HG03457 (cell line): ENCODE data around the gene GIPR.
"Not testable (repeated sequence)": the region's sequence is repeated elsewhere in the genome, so short reads cannot be mapped to it uniquely, and the experiment has no call there.

ENCODE experiments used
- ATAC-seq: cut with Tn5 transposase; IDR thresholded peaks from one replicate; pipeline ENCODE4 v1.9.1; 2021; ENCODE audit warnings: moderate number of reproducible peaks; ENCODE audit not compliant: unreplicated experiment

Gene GIPR, protein sequence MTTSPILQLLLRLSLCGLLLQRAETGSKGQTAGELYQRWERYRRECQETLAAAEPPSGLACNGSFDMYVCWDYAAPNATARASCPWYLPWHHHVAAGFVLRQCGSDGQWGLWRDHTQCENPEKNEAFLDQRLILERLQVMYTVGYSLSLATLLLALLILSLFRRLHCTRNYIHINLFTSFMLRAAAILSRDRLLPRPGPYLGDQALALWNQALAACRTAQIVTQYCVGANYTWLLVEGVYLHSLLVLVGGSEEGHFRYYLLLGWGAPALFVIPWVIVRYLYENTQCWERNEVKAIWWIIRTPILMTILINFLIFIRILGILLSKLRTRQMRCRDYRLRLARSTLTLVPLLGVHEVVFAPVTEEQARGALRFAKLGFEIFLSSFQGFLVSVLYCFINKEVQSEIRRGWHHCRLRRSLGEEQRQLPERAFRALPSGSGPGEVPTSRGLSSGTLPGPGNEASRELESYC

DNA sequence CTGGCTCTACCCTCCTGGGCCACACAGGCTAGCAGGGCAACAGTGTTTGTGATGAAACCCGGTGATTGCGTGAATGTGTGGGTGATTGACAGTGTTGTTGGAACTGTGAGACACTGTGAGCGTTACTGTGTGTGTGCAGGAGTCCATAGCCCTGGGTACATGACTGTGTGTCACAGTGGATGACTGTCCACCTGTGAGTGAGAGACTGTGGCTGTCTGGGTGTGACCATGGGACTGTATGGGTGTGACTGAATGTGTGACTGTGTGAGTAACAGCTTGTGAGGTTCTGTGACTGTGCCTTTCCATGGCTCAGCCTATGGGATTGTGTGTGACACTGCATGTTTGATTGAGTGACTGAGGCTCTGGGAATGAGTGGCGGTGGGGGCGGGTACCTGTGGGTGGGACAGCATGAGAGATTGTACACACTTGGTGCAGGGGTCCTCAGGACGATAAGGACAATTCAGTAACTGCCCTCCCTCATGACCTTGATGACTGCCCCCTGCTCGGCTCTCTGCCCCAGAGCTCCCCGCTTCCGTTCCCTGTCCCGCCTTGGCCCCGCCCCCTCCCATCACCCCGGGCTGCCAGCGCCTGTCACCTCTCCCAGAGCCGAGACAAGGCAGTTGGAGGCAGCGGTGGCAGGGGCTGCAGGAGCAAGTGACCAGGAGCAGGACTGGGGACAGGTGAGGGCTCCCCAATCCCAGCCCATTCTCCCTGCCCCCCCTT, at the start of gene GIPR:
Gene GIPR, plus strand, starts transcription at position 602 of the 722 bp plus-strand sequence. CDS start 1,300 bp downstream, outside the sequence.
- ATAC-seq = no peak

GRCh38 chr19:45621389-45621788, 46.6 kb upstream of the GIPR start:
- ATAC-seq = no peak

- no peak for ATAC-seq
These were observed 46.0 kb upstream of the GIPR start for GRCh38 chr19:45621976-45622503.

DNA sequence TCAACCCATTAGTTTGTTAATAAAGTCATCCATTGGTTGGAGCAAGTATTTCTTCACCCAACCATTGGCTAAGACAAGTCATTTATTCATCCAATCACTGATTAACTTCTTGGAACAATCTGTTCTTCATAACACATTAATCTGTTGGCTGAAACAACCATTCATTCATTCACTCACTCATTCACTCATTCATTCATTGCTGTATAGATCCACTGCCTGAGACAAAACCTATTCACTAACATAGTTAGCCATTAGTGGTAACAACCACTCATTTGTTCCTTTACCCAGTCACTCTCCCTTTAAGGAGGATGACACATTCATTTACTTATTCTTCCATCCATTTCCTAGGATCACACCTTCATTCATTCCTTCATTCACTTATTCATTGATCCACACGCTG, 44.0 kb upstream of the GIPR start:
- ATAC-seq = no peak

GRCh38 chr19:45628219-45628618, 39.8 kb upstream of the GIPR start:
- ATAC-seq = not testable (repeated sequence)

DNA sequence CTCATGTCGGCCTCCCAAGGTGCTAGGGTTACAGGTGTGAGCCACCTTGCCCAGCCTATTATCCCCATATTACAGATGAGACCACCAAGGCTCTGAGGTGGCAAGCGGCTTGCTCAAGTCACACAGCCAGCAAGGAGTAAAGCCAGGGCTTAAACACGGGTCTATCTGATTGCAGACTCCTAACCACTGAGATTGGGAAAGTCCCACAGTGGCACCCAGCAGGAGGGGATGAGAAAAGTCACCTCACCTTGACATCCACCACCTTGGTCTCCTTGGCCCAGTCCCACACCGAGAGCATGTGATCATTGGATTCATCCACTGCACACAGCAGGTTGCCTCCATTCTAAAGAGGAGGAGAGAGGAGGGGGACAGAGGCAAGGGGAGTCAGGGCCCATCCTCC, 38.3 kb upstream of the GIPR start:
- no peak for ATAC-seq

DNA sequence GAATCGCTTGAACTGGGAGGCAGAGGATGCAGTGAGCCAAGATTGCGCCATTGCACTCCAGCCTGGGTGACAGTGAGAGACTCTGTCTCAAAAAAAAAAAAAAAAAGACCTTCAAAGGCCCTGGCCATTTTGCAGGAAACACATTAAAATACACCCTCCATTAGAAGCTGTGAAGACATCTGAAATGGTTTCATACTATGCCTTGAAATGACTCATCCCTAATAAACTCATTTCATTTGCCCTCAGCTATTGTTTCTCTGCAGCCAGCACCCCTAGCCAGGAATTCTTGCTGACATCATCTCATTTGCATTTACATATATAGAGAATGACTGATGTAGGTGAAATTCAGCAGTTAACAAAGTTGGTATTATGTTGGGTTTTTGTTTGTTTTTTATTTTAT, 37.6 kb upstream of the GIPR start:
- no peak for ATAC-seq

DNA sequence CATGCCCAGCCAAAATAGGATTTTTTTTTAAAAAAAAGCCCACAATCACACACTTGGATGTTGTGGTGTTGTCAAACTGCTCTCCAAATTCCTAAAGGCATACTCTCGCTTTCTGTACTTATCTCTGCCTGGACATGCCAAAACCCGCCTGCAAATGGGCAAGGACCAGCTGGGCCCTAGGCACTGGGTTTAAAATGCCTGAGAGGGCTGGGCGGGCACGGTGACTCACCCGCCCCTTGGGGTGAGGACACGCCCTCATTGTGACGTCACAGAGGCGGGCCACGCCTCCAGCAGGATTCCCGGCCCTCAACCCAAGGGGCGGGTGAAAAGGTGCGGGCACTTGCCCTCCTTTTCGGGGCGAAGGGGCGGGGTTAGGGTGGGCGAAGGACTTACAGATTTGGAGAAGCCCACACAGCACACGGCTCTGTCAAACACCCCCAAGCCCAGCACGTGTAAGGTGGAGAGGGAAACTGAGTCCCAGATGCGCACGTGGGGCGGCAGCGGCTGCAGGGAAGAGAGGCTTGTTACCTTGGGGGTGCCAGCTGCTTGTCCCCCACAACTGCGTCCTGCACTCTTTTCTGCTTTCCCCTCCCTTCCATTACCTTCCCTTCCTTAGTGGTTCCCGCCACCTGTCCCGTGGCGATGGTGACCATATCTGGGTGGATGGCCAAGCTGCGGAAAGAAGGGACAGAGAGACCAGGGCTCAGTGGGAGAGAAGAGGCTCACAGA, 35.4 kb upstream of the GIPR start:
- no peak for ATAC-seq

DNA sequence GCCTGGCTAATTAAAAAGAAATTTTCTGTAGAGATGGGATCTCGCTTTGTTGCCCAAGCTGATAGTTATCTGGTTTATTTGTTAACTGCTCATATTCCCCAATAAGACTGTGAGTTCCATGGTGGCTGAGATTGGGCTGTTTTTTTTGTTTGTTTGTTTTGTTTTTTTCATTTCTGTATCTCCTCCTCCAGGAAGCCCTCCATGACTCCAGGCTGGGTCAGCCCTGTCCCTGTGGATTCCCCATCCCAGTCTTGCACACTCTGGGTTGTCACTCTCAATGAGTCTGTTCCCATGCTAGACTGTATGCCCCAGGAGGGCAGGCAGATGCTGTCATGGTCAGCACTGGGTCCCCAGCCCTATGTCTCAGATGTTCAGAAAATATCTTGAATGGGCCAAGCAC, 31.7 kb upstream of the GIPR start:
- no peak for ATAC-seq

- ATAC-seq = no peak
These were observed 31.1 kb upstream of the GIPR start for GRCh38 chr19:45636902-45637301.

DNA sequence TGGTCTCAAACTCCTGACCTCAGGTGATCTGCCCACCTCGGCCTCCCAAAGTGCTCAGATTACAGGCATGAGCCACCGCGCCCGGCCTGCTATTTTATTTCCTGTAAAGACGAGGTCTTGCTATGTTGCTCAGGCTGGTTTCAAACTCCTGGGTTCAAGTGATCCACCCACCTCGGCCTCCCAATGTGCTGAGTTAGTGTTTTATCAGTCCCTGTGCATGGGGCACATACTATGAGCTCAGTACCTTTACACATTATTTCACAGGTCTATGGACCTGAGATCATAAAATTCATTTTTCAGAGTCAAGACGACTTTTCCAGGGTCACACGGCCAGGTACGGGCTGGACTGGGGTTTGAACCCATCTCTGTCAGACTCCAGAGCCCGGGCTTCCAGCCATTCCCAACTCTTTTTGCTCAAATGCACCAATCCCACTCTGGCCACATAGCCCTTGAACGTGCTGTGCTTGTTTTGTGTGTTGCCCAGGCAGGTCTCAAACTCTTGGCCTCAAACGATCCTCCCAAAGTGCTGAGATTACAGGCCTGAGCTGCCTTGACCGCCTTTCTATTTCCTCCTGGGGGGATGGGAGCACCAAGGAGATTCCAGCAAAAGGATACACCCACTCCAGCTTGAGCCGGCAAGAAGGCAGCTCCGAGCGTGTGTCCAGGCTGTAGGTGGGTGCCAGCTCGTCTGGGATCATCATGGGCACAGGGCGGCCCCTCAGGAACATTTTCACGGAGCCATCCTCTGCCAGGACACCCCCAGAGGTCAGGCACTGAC, 29.9 kb upstream of the GIPR start:
- no peak for ATAC-seq

DNA sequence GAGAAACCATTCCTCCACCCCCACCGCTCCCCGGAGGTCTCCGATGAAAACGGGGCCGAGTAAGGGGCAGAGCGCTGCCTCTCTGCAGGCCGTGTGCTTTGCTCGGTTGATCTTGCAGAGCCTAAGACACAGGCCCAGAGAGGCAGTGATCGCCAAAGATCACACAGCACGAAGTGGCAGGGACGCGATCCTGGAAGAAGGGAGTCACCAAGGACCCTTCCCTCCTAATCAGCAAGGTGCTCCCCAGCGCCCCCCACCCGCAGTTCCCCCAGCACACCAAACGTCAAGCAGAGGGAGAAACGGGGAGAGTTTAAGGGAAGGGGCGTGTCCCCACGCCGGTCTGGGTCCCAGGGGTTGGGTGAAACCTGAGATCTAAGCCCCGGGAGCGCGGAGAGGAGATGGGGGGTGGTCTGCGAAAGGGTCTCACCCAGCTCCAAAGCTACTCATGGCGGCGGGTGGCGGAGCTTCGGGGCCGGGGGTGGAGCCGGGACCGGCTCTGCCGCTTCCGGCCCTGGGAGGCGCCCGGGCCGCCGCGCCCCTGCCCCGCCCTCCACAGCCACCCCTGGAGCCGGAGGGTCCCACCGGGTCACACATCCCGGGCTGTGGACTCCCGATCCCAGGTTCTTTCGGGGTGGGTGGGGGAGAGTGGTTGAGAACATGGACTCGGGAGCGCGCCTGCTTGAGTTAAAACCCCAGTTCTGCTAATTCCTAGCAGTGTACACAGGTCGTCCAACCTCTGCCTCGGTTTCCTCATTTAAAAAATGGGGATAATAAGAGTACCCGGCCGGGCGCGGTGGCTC, 28.9 kb upstream of the GIPR start, which contains the start of gene EML2:
Gene EML2, minus strand, starts transcription at position 468 of the 800 bp plus-strand sequence. Its CDS starts 21 bp downstream, at position 447.
- no peak for ATAC-seq

DNA sequence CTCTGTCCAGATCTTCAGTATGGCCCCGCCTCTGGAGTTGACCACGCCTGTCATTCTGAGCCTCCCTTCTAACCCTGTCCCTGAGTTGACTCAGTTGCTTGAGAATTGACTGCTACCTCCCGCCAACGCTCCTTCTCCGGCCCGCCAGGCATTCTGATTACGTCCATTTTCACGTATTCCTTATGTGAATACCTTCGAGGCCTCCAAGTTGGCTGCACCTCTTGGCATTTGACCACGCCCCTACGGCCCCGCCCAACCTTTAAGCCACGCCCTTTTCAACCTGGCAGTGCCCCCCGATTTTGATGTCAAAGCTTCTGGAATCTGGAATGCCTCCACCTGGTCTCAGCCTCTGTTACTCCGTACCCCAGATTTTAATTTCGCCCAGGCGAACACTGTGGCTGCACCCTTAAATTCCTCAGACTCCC, 27.2 kb upstream of the GIPR start:
- ATAC-seq = no peak

- ATAC-seq = no peak
These were observed 26.5 kb upstream of the GIPR start for GRCh38 chr19:45641274-45642105.

GRCh38 chr19:45643024-45643926, 24.7 kb upstream of the GIPR start:
- no peak for ATAC-seq

DNA sequence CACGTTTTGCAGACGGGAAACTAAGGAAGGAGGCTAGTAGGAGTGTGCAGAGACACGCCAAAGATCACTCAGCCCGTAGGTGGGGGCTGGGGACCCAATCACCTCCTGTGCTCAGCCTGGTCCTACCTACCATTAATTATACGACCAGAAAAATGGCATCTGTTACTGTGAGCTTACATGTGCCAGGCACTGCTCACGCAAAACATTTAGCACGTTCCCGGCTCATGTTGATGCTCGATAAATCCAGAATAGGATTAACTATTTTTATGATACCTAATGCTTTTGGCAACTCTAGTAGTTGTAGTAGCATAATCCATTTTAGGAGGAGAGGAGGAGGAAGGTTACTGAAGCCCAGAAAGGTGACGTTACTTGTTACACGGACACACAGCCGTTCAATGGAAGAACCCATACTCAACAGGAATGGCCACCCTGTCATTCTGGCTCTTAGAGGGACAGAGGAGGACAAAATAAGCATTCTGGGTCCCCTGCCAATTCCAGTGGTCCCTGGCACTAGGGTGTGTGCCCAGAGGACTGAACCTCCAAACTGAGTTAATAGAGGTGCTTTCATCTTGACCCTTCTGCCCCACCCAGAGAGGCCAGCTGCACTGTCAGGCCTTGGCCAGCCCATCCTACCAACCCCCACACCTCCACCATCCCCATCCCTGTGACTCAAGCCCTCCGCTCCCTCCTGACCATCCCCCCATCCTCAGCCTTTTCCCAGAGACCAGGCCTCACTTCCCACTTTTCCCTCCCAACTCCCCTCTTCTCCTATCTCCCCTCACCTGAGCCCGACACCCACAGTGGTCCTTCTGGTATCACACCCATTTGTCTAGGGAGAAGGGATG, 23.9 kb upstream of the GIPR start:
- ATAC-seq = no peak
